ENCODE measurements around the gene THSD7B. TPM values are rescaled to one million over a fixed set of nuclear protein-coding genes. Genes with fewer than 3 reads are reported as not detected.

THSD7B gene
- total and polyA plus RNA-seq, 2 of the 8 experiments (the other 6 are each of a cell fraction or from before 2014, with no cell fraction given), result 0.60 to 2.9 TPM

DNA sequence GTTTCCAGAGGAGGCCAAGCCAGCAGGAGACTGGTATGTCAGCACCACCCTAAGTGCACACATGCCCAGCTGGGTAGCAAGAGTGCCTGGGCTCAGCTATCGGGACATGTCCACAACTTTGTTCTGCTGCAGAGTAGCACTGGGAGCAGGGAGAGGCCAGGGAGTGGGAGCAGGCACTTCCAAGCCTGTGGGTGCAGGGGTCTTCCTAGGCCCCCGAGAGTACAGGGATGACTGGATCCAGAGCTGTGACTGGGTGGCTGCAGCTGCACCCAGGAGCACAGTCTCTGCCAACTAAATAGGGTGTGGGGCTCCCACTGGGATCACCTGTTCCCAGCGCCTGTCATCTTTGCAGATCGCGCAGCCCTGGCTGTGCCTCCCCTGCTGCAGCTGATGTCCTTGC is 943.0 kb downstream of the THSD7B start:
- no peak overlapping the region; the same call in 1 of the 2 replicates for H4K8ac ChIP-seq (ENCODE audit: extremely low read depth, insufficient read depth, low read length)
- no peak overlapping the region for H4K91ac ChIP-seq (replicated peaks; ENCODE audit: insufficient read length, low read length)
- no peaks in the 10 kb centered on the region for H3K4me1 ChIP-seq (replicated peaks in 1 of 4; ENCODE audit: control insufficient read depth in 3 of 4, insufficient read depth in 4 of 4, low read length in 3 of 4)
- H3K27me3 ChIP-seq (replicated peaks in 1 of 4; ENCODE audit: control insufficient read depth in 3 of 4, extremely low read depth in 1 of 4, insufficient read depth in 3 of 4, low read length in 3 of 4), result no peaks in the 10 kb centered on the region
- no peaks in the 10 kb centered on the region for H3K79me1 ChIP-seq (ENCODE audit: low read depth, low read length)
- no peaks in the 10 kb centered on the region for H3K9me3 ChIP-seq (ENCODE audit: insufficient read depth in 2 of 2, low read depth in 1 of 2, low read length in 1 of 2)
- H3K4ac ChIP-seq (replicated peaks; ENCODE audit: insufficient read length, low read depth, low read length), result no peak overlapping the region
- no peak overlapping the region for H4K5ac ChIP-seq (ENCODE audit: insufficient read length, low read depth, low read length)
- H3K4me2 ChIP-seq (ENCODE audit: insufficient read depth in 1 of 2, low read depth in 2 of 2, low read length in 2 of 2), result no peak overlapping the region
- no peak overlapping the region for H3K14ac ChIP-seq (ENCODE audit: insufficient read length)
- H3K23me2 ChIP-seq (ENCODE audit: low read depth, low read length), result no peaks in the 10 kb centered on the region
- H4K20me1 ChIP-seq (replicated peaks in 1 of 2; ENCODE audit: control insufficient read depth in 1 of 2, insufficient read depth in 2 of 2, low read length in 2 of 2), result no peaks in the 10 kb centered on the region
- no peaks in the 10 kb centered on the region for H3K79me2 ChIP-seq (ENCODE audit: control insufficient read depth in 1 of 2, insufficient read depth in 2 of 2, low read length in 2 of 2)
- no peak overlapping the region for H2BK5ac ChIP-seq (ENCODE audit: low read depth, low read length)
- no peak overlapping the region for H2BK12ac ChIP-seq (ENCODE audit: low read depth, low read length)
- no peak overlapping the region for H3K56ac ChIP-seq (replicated peaks; ENCODE audit: insufficient read length, low read depth, low read length)
- POLR2A ChIA-PET (ENCODE audit: partially characterized antibody), result no interaction called here
- no peak overlapping the region for H2BK120ac ChIP-seq (replicated peaks; ENCODE audit: low read depth, low read length)
- no peak overlapping the region for H2AK5ac ChIP-seq (ENCODE audit: low read depth, low read length)
- no peaks in the 10 kb centered on the region for H3K36me3 ChIP-seq (ENCODE audit: control insufficient read depth in 2 of 4, insufficient read depth in 4 of 4, low read length in 3 of 4)
- no peak overlapping the region for H2AFZ ChIP-seq (ENCODE audit: low read length)
- DNase-seq (ENCODE audit: low read depth in 1 of 2, low spot score in 2 of 2), result no peak
- no peak overlapping the region for H2BK15ac ChIP-seq (ENCODE audit: low read length)
- TF ChIP-seq CBX8 (IDR thresholded peaks at IDR 0.05; ENCODE audit: borderline replicate concordance, low read depth, low read length), result no peak
- no peak for TF ChIP-seq SAP30 (IDR thresholded peaks at IDR 0.05; ENCODE audit: insufficient read depth, insufficient replicate concordance, low read length)
- H3K9ac ChIP-seq (replicated peaks in 1 of 4; ENCODE audit: extremely low read depth in 1 of 4, low read depth in 3 of 4, low read length in 3 of 4), result no peak overlapping the region
- H3K18ac ChIP-seq (ENCODE audit: extremely low read depth, low read length), result no peak overlapping the region
- no peak overlapping the region for H2BK20ac ChIP-seq (ENCODE audit: low read length)
- CTCF ChIA-PET (ENCODE audit: partially characterized antibody), result no interaction called here
- WGBS, 2 experiments (ENCODE audit: extremely low coverage in 1 of 2, insufficient coverage in 1 of 2, insufficient read length in 1 of 2, insufficient replicate concordance in 2 of 2, low coverage in 1 of 2, low lambda C conversion rate in 2 of 2, missing lambda C conversion rate in 1 of 2), result 97% methylated on average over 5 of the region's 5 CpGs; no CpG with 5 or more reads in 1 of the 2 experiments
- H3K23ac ChIP-seq (ENCODE audit: insufficient read length), result no peak overlapping the region
- FAIRE-seq, result no peak
- no peak overlapping the region for H3K4me3 ChIP-seq (ENCODE audit: extremely low read depth in 1 of 4, insufficient read depth in 2 of 4, low read depth in 3 of 4, low read length in 4 of 4)
- H3K27ac ChIP-seq (ENCODE audit: low read depth, low read length), result no peak overlapping the region
